HG03064 (cell line): ENCODE results near the gene F12.
"Not testable (repeated sequence)": the region's sequence is repeated elsewhere in the genome, so short reads cannot be mapped to it uniquely, and the experiment has no call there.

Source experiments
- ATAC-seq: cut with Tn5 transposase; IDR thresholded peaks from one replicate; pipeline ENCODE4 v1.9.1; 2021; ENCODE audit warnings: low read depth; ENCODE audit not compliant: unreplicated experiment

F12 gene

GRCh38 chr5:177390363-177391300 is 18.7 kb downstream of the F12 start:
- peak; percentile 51 for ATAC-seq

GRCh38 chr5:177389241-177390169 is 19.9 kb downstream of the F12 start:
- ATAC-seq = peak; percentile 44

- ATAC-seq = no peak
Measured at GRCh38 chr5:177388521-177389052, 20.8 kb downstream of the F12 start.

GRCh38 chr5:177387405-177387804 is 22.0 kb downstream of the F12 start:
- no peak for ATAC-seq

GRCh38 chr5:177386542-177386941 is 22.8 kb downstream of the F12 start:
- ATAC-seq = no peak

GRCh38 chr5:177385720-177386119 is 23.6 kb downstream of the F12 start:
- ATAC-seq = no peak

GRCh38 chr5:177384134-177384533 is 25.2 kb downstream of the F12 start, which contains the start of gene SLC34A1:
Gene SLC34A1, plus strand, starts transcription at chr5:177384434. Its CDS starts 1,308 bp downstream, at chr5:177385742.
- no peak for ATAC-seq

- ATAC-seq = no peak
Measured at GRCh38 chr5:177383181-177383580, 26.2 kb downstream of the F12 start.

- ATAC-seq = no peak
Measured at GRCh38 chr5:177382423-177383029, 26.8 kb downstream of the F12 start.

- no peak for ATAC-seq
Measured at GRCh38 chr5:177380805-177381126, 28.6 kb downstream of the F12 start.

GRCh38 chr5:177378884-177379883 is 30.2 kb downstream of the F12 start:
- ATAC-seq = no peak

GRCh38 chr5:177377851-177378776 is 31.2 kb downstream of the F12 start:
- ATAC-seq = no peak

GRCh38 chr5:177376107-177376506 is 33.3 kb downstream of the F12 start:
- ATAC-seq = no peak

GRCh38 chr5:177375516-177375915 is 33.8 kb downstream of the F12 start:
- ATAC-seq = not testable (repeated sequence)

- no peak for ATAC-seq
Measured at GRCh38 chr5:177374211-177374610, 35.2 kb downstream of the F12 start.

GRCh38 chr5:177373806-177374205 is 35.6 kb downstream of the F12 start:
- no peak for ATAC-seq

- no peak for ATAC-seq
Measured at GRCh38 chr5:177372910-177373309, 36.5 kb downstream of the F12 start.
